SK-N-MC (cell line): ENCODE data around the gene SSTR4.

Experiments used
- DNase-seq: peaks from one replicate; pipeline ENCODE4 v3.0.0-alpha.2; 2011; ENCODE audit warnings: low read depth, low spot score
- H3K27ac ChIP-seq: fragments of 200-600 bp; sonication (generic); 2 replicates; pipeline ENCODE4 v1.5.1; 2016; ENCODE audit warnings: mixed run types
- H3K36me3 ChIP-seq: fragments of 200-600 bp; sonication (generic); 2 replicates; pipeline ENCODE4 v1.6.1; 2017; ENCODE audit warnings: antibody characterized with exemption, low read length, mixed read lengths; ENCODE audit not compliant: insufficient read depth
- H3K4me3 ChIP-seq: fragments of 200-600 bp; sonication (generic); 2 replicates; pipeline ENCODE4 v1.5.1; 2016
- H3K9ac ChIP-seq: fragments of 200-600 bp; sonication (generic); 2 replicates; pipeline ENCODE4 v1.8.0; 2017; ENCODE audit warnings: mixed run types, mixed read lengths; ENCODE audit not compliant: insufficient read length
- H3K9me3 ChIP-seq: fragments of 200-600 bp; sonication (generic); 2 replicates; pipeline ENCODE4 v1.6.1; 2017; ENCODE audit warnings: low read depth, mild to moderate bottlenecking, antibody characterized with exemption, low read length, moderate library complexity, mixed read lengths
- EZH2 ChIP-seq: fragments of 200-600 bp; sonication (generic); IDR thresholded peaks from one replicate; pipeline ENCODE4 v1.6.1; 2017; ENCODE audit warnings: antibody characterized with exemption
- FOXP2 ChIP-seq: optimal IDR thresholded peaks from 2 replicates; pipeline ENCODE3; 2011; ENCODE audit warnings: mild to moderate bottlenecking, moderate library complexity; ENCODE audit not compliant: insufficient read depth; ENCODE audit errors: extremely low read length, control extremely low read depth
- POLR2AphosphoS5 ChIP-seq: IDR thresholded peaks from 2 replicates; pipeline ENCODE4 v1.6.1; 2012; ENCODE audit warnings: mild to moderate bottlenecking, low read depth, low read length, borderline replicate concordance

SSTR4 gene

DNA sequence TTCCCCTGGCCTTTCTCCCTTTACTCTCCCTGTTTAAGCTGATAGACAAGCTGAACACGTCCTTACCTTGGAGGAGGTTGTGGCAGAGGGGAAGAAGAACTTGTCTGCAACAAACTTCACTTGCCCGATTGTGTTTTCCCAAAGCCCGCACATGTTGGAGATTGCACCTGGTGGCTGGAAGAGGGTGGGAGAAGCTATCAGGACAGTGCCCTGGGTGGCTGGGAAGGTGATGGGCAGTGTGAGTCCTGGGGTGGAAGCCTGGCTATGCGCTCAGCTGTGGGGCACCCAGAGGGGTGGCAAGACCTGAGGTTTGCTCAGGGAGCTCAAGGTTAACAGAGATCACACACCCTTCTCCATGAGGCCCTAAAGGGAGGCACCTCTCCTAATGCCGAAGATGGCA lies 25.0 kb upstream of the SSTR4 start:
- DNase-seq, result no peak
- Histone ChIP-seq H3K9me3 (no peaks in the 10 kb centered on the region), H3K27ac (no peak overlapping the region), H3K9ac (no peak overlapping the region), H3K36me3 (no peaks in the 10 kb centered on the region), H3K4me3 (no peak overlapping the region)
- no peak for TF ChIP-seq EZH2

DNA sequence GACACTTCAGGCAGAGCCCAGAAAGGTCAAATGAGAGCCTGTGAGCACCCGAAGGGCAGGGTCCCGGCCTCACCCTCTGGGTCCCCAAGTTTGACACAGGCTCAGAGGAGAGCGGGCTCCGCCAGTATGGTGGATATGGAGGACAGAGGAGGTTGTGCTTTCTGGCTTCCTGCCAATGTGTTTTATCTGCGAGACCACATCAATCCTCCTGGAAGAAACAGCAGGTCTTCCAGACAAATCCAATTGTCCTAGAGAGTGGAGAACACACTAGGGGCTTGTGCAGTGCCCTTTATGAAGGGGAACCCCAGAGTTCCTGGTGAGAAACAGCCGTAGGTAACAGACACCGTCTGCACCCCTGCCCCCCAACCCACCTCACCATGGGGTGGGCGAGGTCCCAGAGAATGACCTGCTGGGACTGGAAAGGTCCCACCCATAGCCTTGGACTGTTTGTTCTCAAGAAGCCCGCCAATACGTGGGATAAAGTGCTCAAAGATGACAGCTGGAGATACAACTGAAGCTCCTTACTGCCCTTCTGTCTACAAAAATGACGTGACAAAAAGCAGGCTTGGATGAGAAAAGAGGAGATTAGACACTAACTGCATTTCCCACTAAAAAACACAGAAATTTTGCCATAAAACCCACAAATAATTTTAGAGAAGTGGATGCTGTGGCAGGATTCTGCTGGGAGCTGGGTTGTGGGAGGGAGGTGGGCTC lies 23.9 kb upstream of the SSTR4 start:
- Histone ChIP-seq H3K9ac (no peak overlapping the region), H3K9me3 (no peaks in the 10 kb centered on the region), H3K4me3 (no peak overlapping the region), H3K27ac (no peak overlapping the region), H3K36me3 (no peaks in the 10 kb centered on the region)
- TF ChIP-seq EZH2 (no peak), POLR2AphosphoS5 (no peak), FOXP2 (no peak)
- no peak for DNase-seq

DNA sequence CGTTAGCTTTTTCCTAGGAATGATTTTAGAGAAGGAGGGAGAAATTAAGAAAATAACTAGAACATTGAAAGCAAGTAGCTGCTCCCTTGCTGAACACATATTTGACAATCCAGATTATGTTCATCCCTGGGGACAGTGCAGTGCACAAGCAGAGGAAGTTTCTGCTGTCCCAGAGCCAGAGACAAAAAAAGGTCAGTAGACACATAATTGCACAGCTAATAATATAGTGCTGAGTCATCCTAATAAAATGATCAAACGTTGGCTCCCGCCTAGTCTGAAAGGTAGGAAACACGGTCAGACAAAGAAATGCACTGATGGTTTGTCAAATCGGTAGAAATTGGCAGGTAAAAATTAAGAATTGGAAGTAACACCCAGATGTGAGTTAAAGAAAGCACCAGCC lies 21.7 kb upstream of the SSTR4 start:
- no peak overlapping the region for H3K27ac ChIP-seq
- TF ChIP-seq POLR2AphosphoS5 (no peak), FOXP2 (no peak), EZH2 (no peak)
- no peak for DNase-seq
- no peak overlapping the region for H3K9ac ChIP-seq
- no peaks in the 10 kb centered on the region for H3K9me3 ChIP-seq
- no peak overlapping the region for H3K4me3 ChIP-seq
- no peaks in the 10 kb centered on the region for H3K36me3 ChIP-seq

GRCh38 chr20:23017516-23017915 lies 17.6 kb upstream of the SSTR4 start:
- no peaks in the 10 kb centered on the region for H3K36me3 ChIP-seq

GRCh38 chr20:23018432-23018831 lies 16.7 kb upstream of the SSTR4 start:
- Histone ChIP-seq H3K9me3 (no peaks in the 10 kb centered on the region), H3K36me3 (no peaks in the 10 kb centered on the region), H3K9ac (no peak overlapping the region), H3K27ac (no peak overlapping the region), H3K4me3 (no peak overlapping the region)
- TF ChIP-seq EZH2 (no peak), POLR2AphosphoS5 (no peak), FOXP2 (no peak)
- DNase-seq, result no peak

More at GRCh38 chr20:23017516-23017915, 17.6 kb upstream of the SSTR4 start:
- DNase-seq, result no peak
- Histone ChIP-seq H3K27ac (no peak overlapping the region), H3K9me3 (no peaks in the 10 kb centered on the region), H3K9ac (no peak overlapping the region), H3K4me3 (no peak overlapping the region)
- no peak for TF ChIP-seq POLR2AphosphoS5
- no peak for TF ChIP-seq EZH2
- no peak for TF ChIP-seq FOXP2

GRCh38 chr20:23018941-23019340 lies 16.2 kb upstream of the SSTR4 start:
- no peak for TF ChIP-seq EZH2
- no peak for TF ChIP-seq FOXP2
- TF ChIP-seq POLR2AphosphoS5, result no peak
- Histone ChIP-seq H3K4me3 (no peak overlapping the region), H3K9ac (no peak overlapping the region), H3K27ac (no peak overlapping the region), H3K36me3 (no peaks in the 10 kb centered on the region), H3K9me3 (no peaks in the 10 kb centered on the region)
- no peak for DNase-seq

- no peak for DNase-seq
- no peak overlapping the region for H3K4me3 ChIP-seq
- no peak for TF ChIP-seq FOXP2
- no peaks in the 10 kb centered on the region for H3K9me3 ChIP-seq
- no peak overlapping the region for H3K9ac ChIP-seq
- no peaks in the 10 kb centered on the region for H3K36me3 ChIP-seq
- no peak overlapping the region for H3K27ac ChIP-seq
Measured at GRCh38 chr20:23019403-23019802, 15.7 kb upstream of the SSTR4 start.

DNA sequence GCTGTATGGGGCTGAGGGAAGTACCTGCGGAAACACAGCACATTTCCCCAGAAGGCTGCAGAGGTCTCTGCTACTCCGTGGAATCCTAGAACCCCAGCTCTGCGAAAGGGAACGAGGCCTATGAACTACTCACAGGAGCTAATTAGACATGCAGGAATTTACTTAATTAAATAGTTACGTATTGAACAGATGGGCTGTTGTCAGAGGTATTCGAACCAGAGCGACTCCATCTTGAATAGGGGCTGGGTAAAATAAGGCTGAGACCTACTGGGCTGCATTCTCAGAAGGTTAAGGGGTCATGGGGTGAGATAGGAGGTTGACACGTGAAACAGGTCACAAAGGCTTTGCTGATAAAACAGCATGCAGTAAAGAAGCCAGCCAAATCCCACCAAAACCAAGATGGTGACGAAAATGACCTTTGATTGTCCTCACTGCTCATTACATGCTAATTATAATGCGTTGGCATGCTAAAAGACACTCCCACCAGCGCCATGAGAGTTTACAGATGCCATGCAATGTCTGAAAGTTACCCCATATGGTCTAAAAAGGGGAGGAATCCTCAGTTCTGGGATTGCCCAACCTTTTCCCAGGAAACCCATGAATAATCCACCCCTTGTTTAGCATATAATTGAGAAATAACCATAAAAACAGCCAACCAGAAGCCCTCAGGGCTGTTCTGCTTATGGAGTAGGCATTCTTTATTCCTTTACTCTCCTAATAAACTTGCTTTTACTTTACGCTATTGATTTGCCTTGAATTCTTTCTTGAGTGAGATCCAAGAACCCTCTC lies 14.7 kb upstream of the SSTR4 start:
- Histone ChIP-seq H3K27ac (no peak overlapping the region), H3K4me3 (no peak overlapping the region), H3K36me3 (no peaks in the 10 kb centered on the region), H3K9me3 (no peaks in the 10 kb centered on the region), H3K9ac (no peak overlapping the region)
- peak; percentile 16 for DNase-seq
- TF ChIP-seq FOXP2 (no peak), POLR2AphosphoS5 (no peak), EZH2 (no peak)

GRCh38 chr20:23021541-23021940 lies 13.6 kb upstream of the SSTR4 start:
- Histone ChIP-seq H3K4me3 (no peak overlapping the region), H3K36me3 (no peaks in the 10 kb centered on the region), H3K9me3 (no peaks in the 10 kb centered on the region), H3K9ac (no peak overlapping the region), H3K27ac (no peak overlapping the region)
- no peak for DNase-seq
- TF ChIP-seq EZH2 (no peak), FOXP2 (no peak), POLR2AphosphoS5 (no peak)
